PC-3 (cell line): ENCODE results near the gene RAB3B. TPM values are rescaled to one million over a fixed set of nuclear protein-coding genes. Genes with fewer than 3 reads are reported as not detected.

ENCODE experiments used
- ATAC-seq: fragments of 200-7000 bp; cut with Tn5 transposase; 2 replicates; pipeline ENCODE4 v1.9.1; 2020; ENCODE audit warnings: mild to moderate bottlenecking, moderate library complexity
- BruUV-seq: library from RNA; stranded (reverse); fragments of 400-500 nt; replicated peaks from 2 replicates; lab custom pipeline; 2021; lab: Mats Ljungman, UMichigan
- CTCF ChIA-PET: fragments of 300-600 bp; sonication (Branson Sonifier 250); formaldehyde crosslinking; loops from one replicate; lab custom pipeline; 2022; ENCODE audit warnings: antibody characterized with exemption; lab: Charles Lee
- POLR2A ChIA-PET: fragments of 300-600 bp; sonication (Branson Sonifier 250); formaldehyde crosslinking; loops from one replicate; lab custom pipeline; 2022; ENCODE audit warnings: antibody characterized with exemption; ENCODE audit not compliant: unreplicated experiment; lab: Charles Lee
- DNase-seq: peaks from one replicate; pipeline ENCODE4 v3.0.0-alpha.2; 2015
- H2AFZ ChIP-seq: fragments of 300-600 bp; sonication (generic); 2 replicates; pipeline ENCODE4 v1.6.0; 2016; ENCODE audit warnings: antibody characterized with exemption, low read length
- H3F3A ChIP-seq: fragments of 300-600 bp; sonication (generic); one replicate; pipeline ENCODE4 v1.6.0; 2017; ENCODE audit warnings: antibody characterized with exemption, low read length, control low read depth, mild to moderate bottlenecking; ENCODE audit not compliant: unreplicated experiment
- H3K27ac ChIP-seq: fragments of 300-600 bp; sonication (generic); 2 replicates; pipeline ENCODE4 v1.5.1; 2016; ENCODE audit warnings: mild to moderate bottlenecking, low read length
- H3K27me3 ChIP-seq: fragments of 300-600 bp; sonication (generic); 2 replicates; pipeline ENCODE4 v1.6.1; 2016; ENCODE audit warnings: low read length, mixed read lengths
- H3K36me3 ChIP-seq: fragments of 300-600 bp; sonication (generic); 2 replicates; pipeline ENCODE4 v1.6.1; 2016; ENCODE audit warnings: low read depth, mixed run types, low read length, mixed read lengths
- H3K4me1 ChIP-seq: fragments of 300-600 bp; sonication (generic); 2 replicates; pipeline ENCODE4 v1.5.1; 2016; ENCODE audit warnings: low read length; ENCODE audit not compliant: insufficient read depth
- H3K4me2 ChIP-seq: fragments of 300-600 bp; sonication (generic); 2 replicates; pipeline ENCODE4 v1.6.0; 2016; ENCODE audit warnings: low read length
- H3K4me3 ChIP-seq: fragments of 300-600 bp; sonication (generic); 2 replicates; pipeline ENCODE4 v1.5.1; 2016; ENCODE audit warnings: mild to moderate bottlenecking, low read length, mixed read lengths
- H3K79me2 ChIP-seq: fragments of 300-600 bp; sonication (generic); 2 replicates; pipeline ENCODE4 v1.6.1; 2017; ENCODE audit warnings: low read length, mixed read lengths
- H3K9ac ChIP-seq: fragments of 300-600 bp; sonication (generic); 2 replicates; pipeline ENCODE4 v1.6.0; 2016; ENCODE audit warnings: mild to moderate bottlenecking, low read length
- H3K9me2 ChIP-seq: fragments of 300-600 bp; sonication (generic); replicated peaks from 2 replicates; pipeline ENCODE4 v1.6.1; 2016; ENCODE audit warnings: mixed run types, low read length, mixed read lengths
- H3K9me3 ChIP-seq: fragments of 300-600 bp; sonication (generic); 2 replicates; pipeline ENCODE4 v1.6.1; 2016; ENCODE audit warnings: low read length, mixed read lengths
- H4K20me1 ChIP-seq: fragments of 300-600 bp; sonication (generic); 2 replicates; pipeline ENCODE4 v1.6.1; 2016; ENCODE audit warnings: low read length, mixed read lengths
- CTCF ChIP-seq: fragments of 300-600 bp; sonication (generic); conservative IDR thresholded peaks from 2 replicates; pipeline ENCODE4 v1.5.1; 2017; ENCODE audit warnings: antibody characterized with exemption, low read depth, mild to moderate bottlenecking, low read length
- EZH2 ChIP-seq: fragments of 300-600 bp; sonication (generic); IDR thresholded peaks from one replicate; pipeline ENCODE4 v1.6.1; 2017; ENCODE audit warnings: antibody characterized with exemption, mild to moderate bottlenecking, low read length; ENCODE audit not compliant: unreplicated experiment
- EZH2phosphoT487 ChIP-seq: fragments of 300-600 bp; sonication (generic); IDR thresholded peaks from 2 replicates; pipeline ENCODE4 v1.6.1; 2018; ENCODE audit warnings: mild to moderate bottlenecking, antibody characterized with exemption, low read length, borderline replicate concordance
- intact Hi-C: fragments of 100-400 bp; cut with micrococcal nuclease; formaldehyde crosslinking; loops from 2 replicates; pipeline ENCODE4 v1.9.0; 2023
- total RNA-seq: library from RNA; depleted of rRNA; stranded (reverse); fragments of >200 nt; gene quantifications from 2 replicates; pipeline ENCODE4 v1.2.3, GENCODE V29; 2014

The RAB3B gene
- total RNA-seq, 1 experiment from 2014 or later = 4.5 TPM

GRCh38 chr1:51997974-51998382 lies 7.5 kb upstream of the RAB3B start:
- ATAC-seq (no peak), DNase-seq (no peak)
- BruUV-seq = no TSS peak
- TF ChIP-seq EZH2phosphoT487 (no peak), CTCF (no peak), EZH2 (no peak)
- Histone ChIP-seq H3K9me3 (no peaks in the 10 kb centered on the region), H3K9ac (no peak overlapping the region), H3K27me3 (no peaks in the 10 kb centered on the region), H3K36me3 (no peaks in the 10 kb centered on the region), H3K27ac (no peak overlapping the region), H2AFZ (no peak overlapping the region), H3K79me2 (no peaks in the 10 kb centered on the region), H3K9me2 (no peaks in the 10 kb centered on the region), H3K4me3 (no peak overlapping the region), H3F3A (no peaks in the 10 kb centered on the region), H3K4me1 (no peaks in the 10 kb centered on the region), H4K20me1 (no peaks in the 10 kb centered on the region), H3K4me2 (no peak overlapping the region)
- ChIA-PET POLR2A (no interaction called here), CTCF (no interaction called here)
- intact Hi-C loops = no loop called here

- Histone ChIP-seq H4K20me1 (no peaks in the 10 kb centered on the region), H3F3A (no peaks in the 10 kb centered on the region), H3K9me2 (no peaks in the 10 kb centered on the region), H3K4me1 (no peaks in the 10 kb centered on the region), H3K27me3 (no peaks in the 10 kb centered on the region), H3K9me3 (no peaks in the 10 kb centered on the region), H3K79me2 (no peaks in the 10 kb centered on the region), H3K4me2 (peak overlapping the region; percentile 82), H3K36me3 (no peaks in the 10 kb centered on the region), H3K9ac (no peak overlapping the region), H3K27ac (no peak overlapping the region), H3K4me3 (peak overlapping the region; percentile 76), H2AFZ (peak overlapping the region; percentile 87)
- ChIA-PET POLR2A (no interaction called here), CTCF (interaction anchor here (0.7 kb wide), 2 partner anchors 9 to 411 kb away, joined by 4 to 21 read pairs; no protein-coding TSS in a partner anchor)
- BruUV-seq = no TSS peak
- no peak for TF ChIP-seq CTCF
- no peak for TF ChIP-seq EZH2phosphoT487
- no peak for TF ChIP-seq EZH2
- DNase-seq = no peak
- ATAC-seq = no peak
- intact Hi-C loops = no loop called here
Observed at GRCh38 chr1:51989582-51990477, 670 bp downstream of the RAB3B start.

GRCh38 chr1:51988254-51988653 lies 2.2 kb downstream of the RAB3B start:
- H3K9me2 ChIP-seq = no peaks in the 10 kb centered on the region
- H3F3A ChIP-seq = no peaks in the 10 kb centered on the region
- H3K9ac ChIP-seq = no peak overlapping the region
- no peaks in the 10 kb centered on the region for H3K79me2 ChIP-seq
- TF ChIP-seq EZH2phosphoT487 (no peak), CTCF (no peak), EZH2 (no peak)
- H3K4me3 ChIP-seq = no peak overlapping the region
- ChIA-PET POLR2A (no interaction called here), CTCF (no interaction called here)
- no peak for DNase-seq
- H4K20me1 ChIP-seq = no peaks in the 10 kb centered on the region
- BruUV-seq = no TSS peak
- H3K27me3 ChIP-seq = no peaks in the 10 kb centered on the region
- intact Hi-C loops = no loop called here
- no peaks in the 10 kb centered on the region for H3K9me3 ChIP-seq
- H3K27ac ChIP-seq = no peak overlapping the region
- no peak overlapping the region for H3K4me2 ChIP-seq
- no peak for ATAC-seq
- no peak overlapping the region for H2AFZ ChIP-seq
- no peaks in the 10 kb centered on the region for H3K36me3 ChIP-seq
- no peaks in the 10 kb centered on the region for H3K4me1 ChIP-seq
